ENCODE data around the gene CDYL2.

GRCh38 chr16:80559369-80559768 lies 245.0 kb downstream of the CDYL2 start:
- TF ChIP-seq EP300 (conservative IDR thresholded peaks at IDR 0.05; ENCODE audit: poor library complexity, severe bottlenecking), result no peak
- no peak for TF ChIP-seq POLR2AphosphoS5 (IDR thresholded peaks at IDR 0.05)
